ENCODE results near the gene POM121C.
"Not testable (repeated sequence)": the region's sequence is repeated elsewhere in the genome, so short reads cannot be mapped to it uniquely, and the experiment has no call there.

GRCh38 chr7:75410823-75411173, 75.3 kb downstream of the POM121C start:
- not testable (repeated sequence) for TF ChIP-seq EZH2phosphoT487 (IDR thresholded peaks at IDR 0.05; ENCODE audit: borderline replicate concordance, low read depth); PBX3 (IDR thresholded peaks at IDR 0.05); CHD2 (IDR thresholded peaks at IDR 0.05; ENCODE audit: low read length, partially characterized antibody); RCOR1 (IDR thresholded peaks at IDR 0.05; ENCODE audit: low read length)
- TF ChIP-seq, protein P1, sequence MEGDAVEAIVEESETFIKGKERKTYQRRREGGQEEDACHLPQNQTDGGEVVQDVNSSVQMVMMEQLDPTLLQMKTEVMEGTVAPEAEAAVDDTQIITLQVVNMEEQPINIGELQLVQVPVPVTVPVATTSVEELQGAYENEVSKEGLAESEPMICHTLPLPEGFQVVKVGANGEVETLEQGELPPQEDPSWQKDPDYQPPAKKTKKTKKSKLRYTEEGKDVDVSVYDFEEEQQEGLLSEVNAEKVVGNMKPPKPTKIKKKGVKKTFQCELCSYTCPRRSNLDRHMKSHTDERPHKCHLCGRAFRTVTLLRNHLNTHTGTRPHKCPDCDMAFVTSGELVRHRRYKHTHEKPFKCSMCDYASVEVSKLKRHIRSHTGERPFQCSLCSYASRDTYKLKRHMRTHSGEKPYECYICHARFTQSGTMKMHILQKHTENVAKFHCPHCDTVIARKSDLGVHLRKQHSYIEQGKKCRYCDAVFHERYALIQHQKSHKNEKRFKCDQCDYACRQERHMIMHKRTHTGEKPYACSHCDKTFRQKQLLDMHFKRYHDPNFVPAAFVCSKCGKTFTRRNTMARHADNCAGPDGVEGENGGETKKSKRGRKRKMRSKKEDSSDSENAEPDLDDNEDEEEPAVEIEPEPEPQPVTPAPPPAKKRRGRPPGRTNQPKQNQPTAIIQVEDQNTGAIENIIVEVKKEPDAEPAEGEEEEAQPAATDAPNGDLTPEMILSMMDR (IDR thresholded peaks at IDR 0.05), result not testable (repeated sequence)
